ENCODE results near the gene GPSM3.

The GPSM3 gene

DNA sequence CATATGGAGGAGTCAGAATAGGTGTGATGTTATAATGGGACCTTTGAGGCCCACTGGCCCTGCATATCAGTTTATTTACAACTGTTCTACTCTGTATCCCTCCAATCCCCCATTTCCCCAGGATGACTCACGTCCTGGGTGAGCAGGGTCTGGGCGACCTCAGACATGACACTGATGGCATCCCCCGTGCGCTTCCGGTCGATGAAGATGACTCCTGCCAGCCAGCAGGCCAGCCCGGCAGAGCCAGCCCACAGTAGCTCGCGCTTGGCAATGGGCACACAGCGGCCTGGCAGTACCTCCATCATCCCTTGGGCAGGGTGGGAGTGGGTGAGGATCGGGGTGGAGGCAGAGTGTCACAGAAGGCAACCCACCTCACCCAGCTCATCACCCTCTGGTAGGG, 22.1 kb downstream of the GPSM3 start:
- no peak for DNase-seq

- DNase-seq, result no peak
Measured at GRCh38 chr6:32168807-32169591, 23.4 kb downstream of the GPSM3 start.

GRCh38 chr6:32168350-32168749, 24.1 kb downstream of the GPSM3 start:
- DNase-seq, result no peak

GRCh38 chr6:32167761-32168262, 24.6 kb downstream of the GPSM3 start:
- no peak for DNase-seq

DNA sequence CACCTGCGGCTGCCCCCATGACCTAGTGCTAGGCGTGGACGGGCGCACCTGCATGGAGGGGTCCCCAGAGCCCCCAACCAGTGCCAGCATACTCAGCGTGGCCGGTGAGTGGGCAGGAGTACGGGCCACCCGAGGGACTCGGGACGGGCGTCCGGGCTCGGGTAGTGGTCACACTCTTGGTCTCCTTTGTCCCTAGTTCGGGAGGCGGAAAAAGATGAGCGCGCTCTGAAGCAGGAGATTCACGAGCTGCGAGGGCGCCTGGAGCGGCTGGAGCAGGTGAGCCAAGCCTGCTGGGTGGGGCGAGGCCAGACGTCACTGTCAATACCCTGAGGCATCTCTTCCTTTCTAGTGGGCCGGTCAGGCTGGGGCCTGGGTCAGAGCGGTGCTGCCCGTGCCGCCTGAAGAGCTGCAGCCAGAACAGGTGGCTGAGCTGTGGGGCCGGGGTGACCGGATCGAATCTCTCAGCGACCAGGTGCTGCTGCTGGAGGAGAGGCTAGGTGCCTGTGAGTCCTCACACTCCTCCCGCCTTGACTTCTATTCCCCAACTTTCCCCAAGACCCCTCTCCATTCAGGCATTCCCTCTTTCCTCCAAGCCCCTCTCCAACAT, 25.2 kb downstream of the GPSM3 start:
- DNase-seq, result no peak

DNA sequence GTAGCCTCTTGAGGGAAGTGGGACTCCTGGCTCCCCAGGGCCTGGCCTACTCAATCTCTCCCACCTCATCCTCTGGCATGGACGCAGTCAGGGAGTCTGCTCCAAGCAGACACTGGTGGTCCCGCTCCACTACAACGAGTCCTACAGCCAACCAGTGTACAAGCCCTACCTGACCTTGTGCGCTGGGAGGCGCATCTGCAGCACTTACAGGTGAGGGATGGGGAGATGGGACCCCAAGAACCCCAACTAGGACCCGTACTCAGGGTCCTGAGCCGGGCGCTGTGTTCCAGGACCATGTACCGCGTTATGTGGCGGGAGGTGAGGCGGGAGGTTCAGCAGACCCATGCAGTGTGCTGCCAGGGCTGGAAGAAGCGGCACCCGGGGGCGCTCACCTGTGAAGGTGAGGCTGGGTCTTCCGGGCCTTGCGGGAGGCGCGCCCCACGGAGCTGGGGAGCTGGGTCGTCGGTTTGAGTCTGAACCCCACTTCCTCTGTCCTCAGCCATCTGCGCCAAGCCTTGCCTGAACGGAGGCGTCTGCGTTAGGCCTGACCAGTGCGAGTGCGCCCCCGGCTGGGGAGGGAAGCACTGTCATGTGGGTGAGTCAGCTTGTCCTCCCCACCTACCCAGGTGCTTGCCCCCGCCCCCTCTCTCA, 25.9 kb downstream of the GPSM3 start:
- no peak for DNase-seq

DNA sequence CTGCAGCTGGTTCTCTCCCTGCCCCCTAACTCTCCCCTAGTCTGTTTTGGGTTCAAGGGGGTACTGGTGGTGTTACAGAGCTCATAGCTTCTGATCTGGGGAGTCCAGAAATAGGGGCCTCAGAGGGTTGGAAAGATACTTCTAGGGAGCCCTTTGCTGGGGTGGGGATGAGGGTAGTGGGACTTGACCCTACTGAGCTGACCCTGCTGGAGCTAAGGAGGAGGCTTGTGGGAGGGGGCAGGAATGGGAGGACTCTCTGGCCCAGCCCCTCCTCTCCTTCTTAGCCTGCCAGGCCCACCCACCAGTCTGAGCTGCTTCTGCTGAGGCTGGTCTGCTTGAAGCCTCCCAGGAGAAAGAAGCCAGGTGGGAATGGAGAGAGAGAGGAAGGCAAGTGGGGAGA, 28.1 kb downstream of the GPSM3 start, which contains the start of gene EGFL8:
Gene EGFL8, plus strand, starts transcription at position 301 of the 400 bp plus-strand sequence. CDS start 1,571 bp downstream, outside the sequence.
- DNase-seq, result no peak

- no peak for DNase-seq
Measured at GRCh38 chr6:32163559-32164258, 28.7 kb downstream of the GPSM3 start.

DNA sequence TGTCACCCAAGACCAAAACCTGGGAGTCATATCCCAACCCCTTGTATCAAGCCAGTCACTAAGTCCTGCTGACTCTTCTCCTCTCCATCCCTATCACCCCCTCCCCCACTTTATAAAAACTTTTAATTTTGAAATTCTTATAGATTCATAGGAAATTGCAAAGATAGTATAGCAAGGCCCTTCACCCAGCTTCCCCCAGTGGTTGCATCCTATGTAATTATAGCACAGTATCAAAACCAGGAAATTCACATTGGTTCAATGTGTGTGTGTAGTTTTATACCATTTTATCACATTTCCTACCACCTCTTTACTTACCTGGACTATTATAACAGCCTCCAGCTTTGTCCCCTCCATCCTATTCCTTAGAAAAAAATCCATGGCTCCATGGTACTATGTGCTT, 34.4 kb downstream of the GPSM3 start:
- DNase-seq, result no peak

- no peak for DNase-seq
Measured at GRCh38 chr6:32156891-32157290, 35.6 kb downstream of the GPSM3 start.

DNA sequence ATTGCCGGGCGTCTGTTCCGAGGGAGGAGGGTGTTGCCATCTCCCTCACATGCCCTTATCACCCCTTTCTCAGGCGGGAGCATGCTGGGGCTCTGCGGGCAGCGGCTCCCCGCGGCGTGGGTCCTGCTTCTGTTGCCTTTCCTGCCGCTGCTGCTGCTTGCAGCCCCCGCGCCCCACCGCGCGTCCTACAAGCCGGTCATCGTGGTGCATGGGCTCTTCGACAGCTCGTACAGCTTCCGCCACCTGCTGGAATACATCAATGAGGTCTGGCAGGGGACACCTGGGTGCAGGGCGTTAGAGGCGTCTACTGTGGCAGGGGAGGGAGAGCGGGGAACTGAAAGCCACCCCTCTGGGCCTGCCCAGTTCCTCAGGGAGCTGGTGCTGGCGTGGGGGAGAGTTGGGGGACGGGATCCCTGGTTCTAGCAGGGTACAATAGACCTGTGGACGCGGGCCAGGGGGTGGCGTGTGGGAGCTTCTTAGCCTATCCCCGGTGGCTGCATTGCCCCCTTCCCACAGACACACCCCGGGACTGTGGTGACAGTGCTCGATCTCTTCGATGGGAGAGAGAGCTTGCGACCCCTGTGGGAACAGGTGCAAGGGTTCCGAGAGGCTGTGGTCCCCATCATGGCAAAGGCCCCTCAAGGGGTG, 37.8 kb downstream of the GPSM3 start:
- DNase-seq, result peak; percentile 62 to 71

DNA sequence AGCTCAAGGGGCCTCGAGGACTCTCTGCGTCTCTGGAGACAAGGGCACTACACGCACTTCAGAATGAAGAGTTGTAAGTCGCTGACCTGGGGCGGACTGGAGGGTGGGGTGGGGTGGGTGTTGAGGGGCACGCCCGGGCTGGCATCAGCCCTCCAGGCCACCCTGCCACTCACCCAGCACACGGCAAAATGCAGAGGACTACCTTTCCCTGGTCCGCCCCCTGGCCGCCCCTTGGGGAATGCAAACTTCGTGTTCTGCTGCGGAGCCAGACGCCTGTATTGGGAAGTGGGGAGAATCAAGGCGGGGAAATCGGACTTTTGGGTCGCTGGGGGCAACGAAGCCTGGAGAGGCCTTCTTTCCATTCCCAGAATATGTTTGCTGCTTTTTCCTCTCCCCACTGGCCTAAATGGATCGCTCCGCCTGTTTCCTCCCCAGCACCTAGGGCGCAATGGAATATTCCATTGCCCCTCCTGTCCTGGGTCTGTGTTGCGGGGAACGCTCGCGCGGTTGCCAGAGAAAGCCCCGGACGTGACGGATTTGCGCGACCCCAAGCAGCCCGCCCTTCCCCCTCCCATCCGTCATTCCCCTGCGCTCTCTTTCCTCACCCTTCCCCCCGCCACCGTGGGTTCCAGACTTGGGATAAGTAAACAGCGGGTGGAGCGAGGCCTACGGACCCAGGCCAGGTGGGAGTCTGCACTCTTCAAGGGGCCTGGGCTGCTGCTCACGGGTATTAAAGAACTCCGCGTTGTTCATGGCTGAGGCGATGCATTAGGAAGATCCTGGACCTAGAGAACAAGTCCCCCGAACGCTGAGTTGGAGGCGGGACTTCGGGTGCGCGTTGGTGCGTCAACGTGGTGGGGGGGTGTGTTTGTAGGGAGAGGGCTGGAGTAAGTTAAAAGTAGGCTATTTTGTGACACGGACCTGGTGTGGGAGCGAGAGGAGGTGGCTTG, 38.6 kb downstream of the GPSM3 start, which contains the start of gene PPT2:
Gene PPT2, plus strand, starts transcription at position 578 of the 950 bp plus-strand sequence. CDS start 454 bp downstream, outside the sequence.
- peak; percentile 78 to 83 for DNase-seq

- DNase-seq, result no peak
Measured at GRCh38 chr6:32152769-32153563, 39.5 kb downstream of the GPSM3 start.

DNA sequence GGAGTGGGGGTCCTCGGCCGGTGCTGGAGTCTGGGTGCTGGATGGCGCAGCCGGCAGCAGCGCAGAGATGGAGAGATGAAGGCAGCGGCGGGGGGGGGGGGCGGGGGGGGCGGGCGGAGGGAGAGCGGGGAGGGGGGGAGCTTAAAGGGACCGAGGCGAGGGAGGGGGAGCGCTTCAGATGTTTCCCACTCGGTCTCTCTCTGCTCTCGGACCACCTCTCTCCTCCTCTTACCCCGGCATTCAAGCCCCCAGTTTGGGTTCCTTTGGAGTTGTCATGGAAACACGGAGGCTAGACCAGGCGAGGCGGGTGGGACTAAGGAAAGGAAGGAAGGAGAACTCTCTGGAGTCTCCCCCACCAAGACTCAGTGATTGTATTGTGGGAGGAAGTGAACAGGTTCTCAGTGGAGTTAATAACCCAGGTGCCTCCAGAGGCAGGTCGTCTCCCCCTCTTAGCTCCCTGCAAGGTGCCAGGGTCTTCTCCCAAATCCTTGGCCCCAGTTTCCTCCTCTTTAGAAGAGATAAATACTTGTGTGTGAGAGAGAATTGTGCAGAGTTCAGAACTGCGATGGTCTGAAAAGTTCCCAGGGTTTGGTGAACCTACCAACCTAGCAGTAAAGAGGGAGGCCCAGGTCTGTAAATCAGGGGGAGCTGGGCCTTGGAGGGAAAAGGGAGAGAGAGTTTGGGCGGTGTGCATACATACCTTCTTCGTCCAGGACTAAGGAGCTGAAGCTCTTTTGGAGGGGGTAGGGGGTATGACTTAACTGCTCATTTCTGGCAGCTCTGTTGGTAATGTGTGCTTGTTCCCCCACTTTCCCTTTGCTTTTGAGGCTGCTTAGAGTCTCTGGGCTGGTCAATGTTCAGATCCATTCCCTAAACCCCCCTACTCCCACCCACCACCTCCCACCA, 40.3 kb downstream of the GPSM3 start, which contains the start of gene PRRT1:
Gene PRRT1, minus strand, starts transcription at position 77 of the 906 bp plus-strand sequence. CDS start 112 bp downstream, outside the sequence.
- DNase-seq, result no peak

DNA sequence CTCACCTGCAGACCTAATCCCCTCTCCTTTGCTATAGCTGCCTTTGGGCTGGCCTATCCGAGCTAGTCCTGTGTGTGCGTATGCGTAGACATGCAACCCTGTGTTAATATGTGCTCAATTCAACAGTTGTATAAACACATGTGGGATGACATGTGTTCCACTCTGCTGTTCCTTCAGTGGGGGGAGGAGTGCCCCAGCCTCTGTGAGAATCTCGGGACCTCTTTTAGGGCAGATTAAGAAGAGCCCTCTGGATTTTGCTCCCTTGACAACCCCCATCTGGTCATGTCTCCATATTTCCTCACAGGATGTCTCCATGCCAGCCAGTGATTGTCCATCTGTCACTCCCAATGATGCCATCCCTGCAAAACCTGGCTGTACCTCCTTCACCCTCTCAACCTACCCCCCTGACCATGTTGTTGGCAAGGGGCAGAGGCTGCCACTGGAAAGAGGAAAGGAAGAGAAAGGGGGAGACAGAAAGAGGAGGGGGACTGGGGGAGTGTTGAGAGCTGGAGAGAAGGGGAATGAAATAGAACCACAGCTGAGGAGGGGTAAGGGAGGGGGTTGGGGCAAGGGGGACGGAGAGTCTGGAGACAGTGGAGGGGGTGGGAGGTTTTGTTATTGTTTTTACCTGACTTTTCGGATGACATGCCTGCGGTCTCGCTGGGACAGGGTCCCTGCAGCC, 41.1 kb downstream of the GPSM3 start:
- no peak for DNase-seq

GRCh38 chr6:32149932-32150870, 42.2 kb downstream of the GPSM3 start:
- no peak for DNase-seq

GRCh38 chr6:32149092-32149755, 43.2 kb downstream of the GPSM3 start:
- DNase-seq, result no peak
